MM.1S (cell line): Measurements from ENCODE around the gene ATP6V1G2.

ENCODE experiments used
- EZH2 ChIP-seq: fragments of 300-600 bp; sonication (generic); optimal IDR thresholded peaks from 2 replicates; pipeline ENCODE3; 2017; ENCODE audit warnings: low read depth, mild to moderate bottlenecking, antibody characterized with exemption, low read length, mixed read lengths
- EZH2phosphoT487 ChIP-seq: fragments of 300-600 bp; sonication (generic); IDR thresholded peaks from 2 replicates; pipeline ENCODE4 v1.6.1; 2018; ENCODE audit warnings: antibody characterized with exemption, low read length
- TF ChIP-seq, protein P1 (sequence below): fragments of 300-600 bp; sonication (generic); IDR thresholded peaks from 2 replicates; pipeline ENCODE4 v1.5.1; 2016; ENCODE audit warnings: antibody characterized with exemption, low read length, mixed read lengths

DNA sequence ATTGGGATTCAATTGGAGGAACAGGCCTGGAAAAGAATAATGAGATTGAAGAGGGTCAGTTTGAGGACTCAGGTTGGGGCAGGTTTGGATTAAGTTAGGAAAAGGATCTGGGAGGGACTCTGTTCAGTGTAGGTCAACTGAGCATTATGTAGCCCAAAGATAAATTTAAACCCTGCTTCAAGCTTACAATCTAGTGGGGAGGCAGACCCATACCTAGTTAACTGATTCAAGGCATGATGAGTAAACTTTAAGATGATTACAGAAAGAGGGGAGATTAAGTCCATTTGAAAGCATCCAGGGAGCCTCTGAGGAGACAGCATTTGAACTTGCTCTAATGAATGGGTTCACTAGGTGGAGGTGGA, 14.3 kb upstream of the ATP6V1G2 start:
- TF ChIP-seq, protein P1, sequence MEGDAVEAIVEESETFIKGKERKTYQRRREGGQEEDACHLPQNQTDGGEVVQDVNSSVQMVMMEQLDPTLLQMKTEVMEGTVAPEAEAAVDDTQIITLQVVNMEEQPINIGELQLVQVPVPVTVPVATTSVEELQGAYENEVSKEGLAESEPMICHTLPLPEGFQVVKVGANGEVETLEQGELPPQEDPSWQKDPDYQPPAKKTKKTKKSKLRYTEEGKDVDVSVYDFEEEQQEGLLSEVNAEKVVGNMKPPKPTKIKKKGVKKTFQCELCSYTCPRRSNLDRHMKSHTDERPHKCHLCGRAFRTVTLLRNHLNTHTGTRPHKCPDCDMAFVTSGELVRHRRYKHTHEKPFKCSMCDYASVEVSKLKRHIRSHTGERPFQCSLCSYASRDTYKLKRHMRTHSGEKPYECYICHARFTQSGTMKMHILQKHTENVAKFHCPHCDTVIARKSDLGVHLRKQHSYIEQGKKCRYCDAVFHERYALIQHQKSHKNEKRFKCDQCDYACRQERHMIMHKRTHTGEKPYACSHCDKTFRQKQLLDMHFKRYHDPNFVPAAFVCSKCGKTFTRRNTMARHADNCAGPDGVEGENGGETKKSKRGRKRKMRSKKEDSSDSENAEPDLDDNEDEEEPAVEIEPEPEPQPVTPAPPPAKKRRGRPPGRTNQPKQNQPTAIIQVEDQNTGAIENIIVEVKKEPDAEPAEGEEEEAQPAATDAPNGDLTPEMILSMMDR, result no peak
- no peak for TF ChIP-seq EZH2
- no peak for TF ChIP-seq EZH2phosphoT487
